Esophagus mucosa (tissue), 1 donor: ENCODE results near the gene FAM98C. TPM values are rescaled to one million over a fixed set of nuclear protein-coding genes. Genes with fewer than 3 reads are reported as not detected.

Source experiments
- ATAC-seq: fragments of 200-7000 bp; cut with Tn5 transposase; one replicate; pipeline ENCODE4 v1.9.1; 2020
- total RNA-seq: library from RNA; stranded (reverse); gene quantifications from one replicate; pipeline ENCODE4 v1.2.4, GENCODE V29; 2023
- donor health status: DM: yes; HTN: yes; CAD: no.

FAM98C gene
- total RNA-seq, 1 donor from 2014 or later: 20.8 TPM

DNA sequence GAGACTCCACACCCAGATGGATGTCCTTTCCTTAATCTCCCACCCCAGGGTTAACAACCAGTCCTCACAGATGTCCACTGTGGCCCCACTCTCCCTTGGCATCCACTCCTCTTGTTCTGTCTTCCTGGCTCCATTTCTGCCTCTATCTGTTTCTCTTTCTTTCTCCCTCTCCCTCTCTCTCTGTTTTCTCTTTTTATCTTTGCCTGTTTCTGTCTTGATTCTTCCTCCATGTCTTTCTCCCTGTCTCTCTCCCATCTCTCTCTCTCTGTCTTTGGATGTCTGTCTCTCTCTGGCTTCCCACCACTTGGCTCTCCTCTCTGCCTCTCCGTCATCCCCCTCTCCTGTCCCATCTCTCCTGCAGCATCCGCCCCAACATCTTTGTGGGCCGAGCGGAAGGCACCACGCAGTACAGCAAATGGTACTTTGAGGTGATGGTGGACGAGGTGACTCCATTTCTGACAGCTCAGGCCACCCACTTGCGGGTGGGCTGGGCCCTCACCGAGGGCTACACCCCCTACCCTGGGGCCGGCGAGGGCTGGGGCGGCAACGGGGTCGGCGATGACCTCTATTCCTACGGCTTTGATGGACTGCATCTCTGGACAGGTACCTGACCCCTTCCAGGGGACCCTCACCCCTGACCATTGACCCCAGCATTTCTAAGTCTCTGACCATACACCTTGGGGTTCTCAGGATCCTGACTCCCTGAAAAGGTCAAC is 55.0 kb downstream of the FAM98C start:
- ATAC-seq: no peak

Other genes with a start within 250 kb of the FAM98C start
- gene DPF1, start 178.9 kb upstream of the FAM98C start, total RNA-seq: 0.16 TPM
- 2.8 TPM for gene PPP1R14A, start 146.7 kb upstream of the FAM98C start, total RNA-seq
- gene SPINT2, start 138.5 kb upstream of the FAM98C start, total RNA-seq: 356 TPM
- 272 TPM for gene C19orf33, start 98.8 kb upstream of the FAM98C start, total RNA-seq
- 43.1 TPM for gene YIF1B, start 87.1 kb upstream of the FAM98C start, total RNA-seq
- 22.8 TPM for gene KCNK6, start 83.2 kb upstream of the FAM98C start, total RNA-seq
- gene CATSPERG, start 67.3 kb upstream of the FAM98C start, total RNA-seq: 2.0 TPM
- 154 TPM for gene PSMD8, start 28.5 kb upstream of the FAM98C start, total RNA-seq
- not detected for gene GGN, start 15.1 kb upstream of the FAM98C start, total RNA-seq
- gene SPRED3, start 14.4 kb upstream of the FAM98C start, total RNA-seq: 0.56 TPM
- 0.24 TPM for gene RASGRP4, start 23.1 kb downstream of the FAM98C start, total RNA-seq
- gene RYR1, start 30.6 kb downstream of the FAM98C start, total RNA-seq: 6.4 TPM
- gene MAP4K1, start 214.9 kb downstream of the FAM98C start, total RNA-seq: 3.4 TPM
- gene EIF3K, start 216.1 kb downstream of the FAM98C start, total RNA-seq: 304 TPM
- 455 TPM for gene ACTN4, start 244.6 kb downstream of the FAM98C start, total RNA-seq